HL-60 (cell line): ENCODE data around the gene MAP2K6.

Source experiments
- REST ChIP-seq: IDR thresholded peaks from 2 replicates; pipeline ENCODE4 v1.6.1; 2012; ENCODE audit warnings: low read depth; ENCODE audit not compliant: insufficient replicate concordance
- SPI1 ChIP-seq: IDR thresholded peaks from 2 replicates; pipeline ENCODE4 v1.6.1; 2012; ENCODE audit warnings: low read depth, mild to moderate bottlenecking, borderline replicate concordance
- TF ChIP-seq, protein P1 (sequence below): IDR thresholded peaks from one replicate; pipeline ENCODE4 v1.5.1; 2011; ENCODE audit warnings: low read length, control low read depth, inconsistent platforms; ENCODE audit not compliant: insufficient read depth

- TF ChIP-seq, protein P1, sequence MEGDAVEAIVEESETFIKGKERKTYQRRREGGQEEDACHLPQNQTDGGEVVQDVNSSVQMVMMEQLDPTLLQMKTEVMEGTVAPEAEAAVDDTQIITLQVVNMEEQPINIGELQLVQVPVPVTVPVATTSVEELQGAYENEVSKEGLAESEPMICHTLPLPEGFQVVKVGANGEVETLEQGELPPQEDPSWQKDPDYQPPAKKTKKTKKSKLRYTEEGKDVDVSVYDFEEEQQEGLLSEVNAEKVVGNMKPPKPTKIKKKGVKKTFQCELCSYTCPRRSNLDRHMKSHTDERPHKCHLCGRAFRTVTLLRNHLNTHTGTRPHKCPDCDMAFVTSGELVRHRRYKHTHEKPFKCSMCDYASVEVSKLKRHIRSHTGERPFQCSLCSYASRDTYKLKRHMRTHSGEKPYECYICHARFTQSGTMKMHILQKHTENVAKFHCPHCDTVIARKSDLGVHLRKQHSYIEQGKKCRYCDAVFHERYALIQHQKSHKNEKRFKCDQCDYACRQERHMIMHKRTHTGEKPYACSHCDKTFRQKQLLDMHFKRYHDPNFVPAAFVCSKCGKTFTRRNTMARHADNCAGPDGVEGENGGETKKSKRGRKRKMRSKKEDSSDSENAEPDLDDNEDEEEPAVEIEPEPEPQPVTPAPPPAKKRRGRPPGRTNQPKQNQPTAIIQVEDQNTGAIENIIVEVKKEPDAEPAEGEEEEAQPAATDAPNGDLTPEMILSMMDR, result no peak
- TF ChIP-seq REST (no peak), SPI1 (no peak)
These were observed 35.6 kb downstream of the MAP2K6 start for GRCh38 chr17:69450131-69450530.
